H1 (cell line): ENCODE results near the gene HOXA11. TPM values are rescaled to one million over a fixed set of nuclear protein-coding genes. Genes with fewer than 3 reads are reported as not detected.
A peak's percentile ranks its signal among the peaks of the same experiment; 100 is the strongest.

Source experiments
- CTBP2 ChIP-seq: IDR thresholded peaks from 2 replicates; pipeline ENCODE4 v1.7.0; 2011; ENCODE audit warnings: borderline replicate concordance, mild to moderate bottlenecking, moderate library complexity, mixed read lengths, low read length; ENCODE audit not compliant: insufficient read depth, insufficient read length
- EZH2 ChIP-seq: fragments of 200-600 bp; sonication (generic); IDR thresholded peaks from 2 replicates; pipeline ENCODE4 v1.7.1; 2012; ENCODE audit warnings: low read depth, mild to moderate bottlenecking, moderate library complexity, low read length, inconsistent platforms; ENCODE audit not compliant: severe bottlenecking
- RFX5 ChIP-seq: IDR thresholded peaks from 2 replicates; pipeline ENCODE4 v1.6.1; 2011; ENCODE audit warnings: low read depth, low read length, improper control_type of control experiment, borderline replicate concordance
- SUZ12 ChIP-seq: fragments of 200-600 bp; sonication (generic); IDR thresholded peaks from 2 replicates; pipeline ENCODE4 v1.6.1; 2012; ENCODE audit warnings: mild to moderate bottlenecking, inconsistent platforms, low read length, moderate library complexity, mixed read lengths
- polyA plus RNA-seq, 7 experiments: library from polyadenylated mRNA; depleted of rRNA in 3 of 7; stranded (reverse) in 5 of 7; unstranded in 2 of 7; fragments of >200 nt in 5 of 7; fragments of 200-250 nt in 2 of 7; gene quantifications; 1 replicate in 5 of 7; 2 replicates in 1 of 7; 4 replicates in 1 of 7; pipeline versions ENCODE4 v1.2.1 to v1.2.3, GENCODE V29; 2011 to 2013; ENCODE audit warnings: missing spikeins in 2 of 7, mixed read lengths in 2 of 7
- total RNA-seq: library from RNA; stranded (reverse); fragmentation: NEBNext Ultra II Directional; extraction: Animal tissue kit (Norgen Biotek cat#: 25700); gene quantifications from 2 replicates; pipeline ENCODE4 v1.2.1, GENCODE V29; 2021
- TF ChIP-seq, protein P1 (sequence below): IDR thresholded peaks from 2 replicates; pipeline ENCODE4 v1.6.1; 2012; ENCODE audit warnings: low read length, inconsistent platforms

The HOXA11 gene
- total and polyA plus RNA-seq, 2 of the 8 experiments (the other 6 are each of a cell fraction or from before 2014, with no cell fraction given) = not detected

DNA sequence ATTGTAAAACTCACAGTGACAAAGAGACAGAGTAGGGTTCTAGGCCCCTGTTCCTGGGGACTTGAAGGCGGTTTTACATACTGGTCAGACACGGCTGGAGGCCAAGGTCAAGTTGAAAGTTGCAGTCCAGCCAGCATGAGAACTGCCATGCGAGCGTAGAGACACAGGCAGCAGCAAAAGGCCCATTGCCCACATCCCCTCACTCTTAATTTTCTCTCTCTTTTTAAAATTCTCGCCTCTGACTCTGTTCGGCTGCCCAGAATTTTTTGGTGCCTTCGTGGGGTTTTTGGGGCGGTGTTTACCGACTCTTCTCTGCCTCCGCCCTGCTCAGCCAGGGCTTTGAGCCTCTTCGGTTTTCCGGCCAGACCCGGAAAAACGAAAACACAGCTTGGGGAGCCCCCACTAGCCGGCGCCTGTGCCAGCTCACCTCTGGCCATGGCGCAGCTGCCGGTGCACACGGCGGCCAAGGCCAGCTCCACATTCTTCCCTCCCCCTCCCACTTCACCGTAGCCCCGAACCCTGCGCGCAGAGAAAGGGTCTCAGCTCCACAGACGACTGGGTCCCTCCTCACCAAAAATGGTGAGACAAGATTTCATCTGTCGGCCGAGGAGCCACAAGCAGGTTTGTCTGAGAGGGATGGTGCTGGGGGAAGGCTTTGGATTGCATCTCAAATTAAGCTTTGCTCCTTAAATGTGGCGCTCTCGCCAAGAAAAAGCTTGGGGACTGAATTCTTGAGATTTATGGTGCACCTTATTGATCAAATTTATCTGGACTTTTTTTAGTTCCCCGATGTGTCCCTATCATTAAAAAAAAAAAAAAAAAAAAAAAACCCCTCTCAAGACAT lies 17.2 kb upstream of the HOXA11 start (continued):
- TF ChIP-seq EZH2 (peak; percentile 8), RFX5 (no peak), CTBP2 (peak; percentile 44), SUZ12 (peak; percentile 59)
- TF ChIP-seq, protein P1, sequence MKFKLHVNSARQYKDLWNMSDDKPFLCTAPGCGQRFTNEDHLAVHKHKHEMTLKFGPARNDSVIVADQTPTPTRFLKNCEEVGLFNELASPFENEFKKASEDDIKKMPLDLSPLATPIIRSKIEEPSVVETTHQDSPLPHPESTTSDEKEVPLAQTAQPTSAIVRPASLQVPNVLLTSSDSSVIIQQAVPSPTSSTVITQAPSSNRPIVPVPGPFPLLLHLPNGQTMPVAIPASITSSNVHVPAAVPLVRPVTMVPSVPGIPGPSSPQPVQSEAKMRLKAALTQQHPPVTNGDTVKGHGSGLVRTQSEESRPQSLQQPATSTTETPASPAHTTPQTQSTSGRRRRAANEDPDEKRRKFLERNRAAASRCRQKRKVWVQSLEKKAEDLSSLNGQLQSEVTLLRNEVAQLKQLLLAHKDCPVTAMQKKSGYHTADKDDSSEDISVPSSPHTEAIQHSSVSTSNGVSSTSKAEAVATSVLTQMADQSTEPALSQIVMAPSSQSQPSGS = no peak
